Activated CD8-positive, alpha-beta memory T cell treated with anti-CD3 and anti-CD28 coated beads, Interleukin-2, amount 10 ng/mL, durations not matched to agents 7 days and 5 days (primary cell): ENCODE results near the gene CA11. TPM values are rescaled to one million over a fixed set of nuclear protein-coding genes. Genes with fewer than 3 reads are reported as not detected.
"Not testable (repeated sequence)": the region's sequence is repeated elsewhere in the genome, so short reads cannot be mapped to it uniquely, and the experiment has no call there.

ENCODE experiments used
- ATAC-seq: fragments of 150-1000 bp; cut with Tn5 transposase; one replicate; pipeline ENCODE4 v1.10.0; 2021; ENCODE audit warnings: moderate library complexity
- CTCF ChIA-PET: fragments of 350-600 bp; sonication (Branson Sonifier 250); formaldehyde crosslinking; loops from one replicate; lab custom pipeline; 2021; ENCODE audit warnings: antibody characterized with exemption; lab: Charles Lee
- DNase-seq: peaks from one replicate; pipeline ENCODE4 v3.0.0-alpha.2; 2020
- H3K27ac Mint-ChIP-seq: one replicate; pipeline ENCODE4 v1.8.0; 2021; ENCODE audit warnings: mild to moderate bottlenecking, mixed read lengths
- H3K27me3 Mint-ChIP-seq: one replicate; pipeline ENCODE4 v1.8.0; 2021; ENCODE audit warnings: mixed read lengths
- H3K36me3 Mint-ChIP-seq: one replicate; pipeline ENCODE4 v1.8.0; 2021; ENCODE audit warnings: mild to moderate bottlenecking, mixed read lengths
- H3K4me1 Mint-ChIP-seq: one replicate; pipeline ENCODE4 v1.8.0; 2021; ENCODE audit warnings: mixed read lengths
- H3K4me3 Mint-ChIP-seq: one replicate; pipeline ENCODE4 v1.8.0; 2021; ENCODE audit warnings: mild to moderate bottlenecking, moderate library complexity, mixed read lengths
- H3K9me3 Mint-ChIP-seq: one replicate; pipeline ENCODE4 v1.8.0; 2022; ENCODE audit warnings: low read depth, mixed read lengths
- total RNA-seq, 2 experiments: library from RNA; stranded (reverse); gene quantifications; one replicate each; pipeline ENCODE4 v1.2.3, GENCODE V29; 2021

The CA11 gene
- total RNA-seq, 2 experiments from 2014 or later, result 6.0 to 7.2 TPM

- CTCF ChIA-PET, result interaction anchor here (1.1 to 1.5 kb wide), 2 partner anchors 9 to 10 kb away, joined by 3 to 5 read pairs; partner anchors contain the start of gene CA11
- Mint-ChIP-seq H3K36me3 (peaks cover 3% of the 10 kb centered on the region), H3K4me3 (peak overlapping the region; percentile 98), H3K27ac (peak overlapping the region; percentile 95), H3K27me3 (peaks cover 3% of the 10 kb centered on the region), H3K4me1 (peaks cover 48% of the 10 kb centered on the region), H3K9me3 (no peaks in the 10 kb centered on the region)
- DNase-seq (peak; percentile 71), ATAC-seq (no peak)
Measured at GRCh38 chr19:48635966-48636858, 9.8 kb downstream of the CA11 start.

- Mint-ChIP-seq H3K4me1 (peaks cover 48% of the 10 kb centered on the region), H3K36me3 (peaks cover 3% of the 10 kb centered on the region), H3K4me3 (peak overlapping the region; percentile 98), H3K9me3 (no peaks in the 10 kb centered on the region), H3K27me3 (peaks cover 2% of the 10 kb centered on the region), H3K27ac (peak overlapping the region; percentile 95)
- ATAC-seq, result peak; percentile 10
- peak; percentile 80 for DNase-seq
- CTCF ChIA-PET, result no interaction called here
Measured at GRCh38 chr19:48635263-48635965, 10.6 kb downstream of the CA11 start.

- Mint-ChIP-seq H3K4me1 (peaks cover 44% of the 10 kb centered on the region), H3K27ac (peak overlapping the region; percentile 84), H3K27me3 (no peaks in the 10 kb centered on the region), H3K36me3 (peaks cover 6% of the 10 kb centered on the region), H3K4me3 (peak overlapping the region; percentile 68), H3K9me3 (no peaks in the 10 kb centered on the region)
- CTCF ChIA-PET, result interaction anchor here (0.8 to 1.8 kb wide), 3 partner anchors 11 to 50 kb away, joined by 4 to 6 read pairs (median 5); partner anchors contain the start of genes CA11, RPL18 and SPHK2
- peak; percentile 96 for DNase-seq
- peak; percentile 28 for ATAC-seq
Measured at GRCh38 chr19:48634424-48635262, 11.3 kb downstream of the CA11 start.

GRCh38 chr19:48634036-48634342 is 12.0 kb downstream of the CA11 start:
- H3K36me3 Mint-ChIP-seq, result peaks cover 6% of the 10 kb centered on the region
- H3K4me3 Mint-ChIP-seq, result peak overlapping the region; percentile 68

GRCh38 chr19:48633148-48634035 is 12.6 kb downstream of the CA11 start:
- H3K4me1 Mint-ChIP-seq, result peaks cover 38% of the 10 kb centered on the region
- ATAC-seq (no peak), DNase-seq (no peak)
- CTCF ChIA-PET, result interaction anchor here (0.8 to 1.8 kb wide), 4 partner anchors 9 to 49 kb away, joined by 4 to 6 read pairs (median 5); partner anchors contain the start of genes CA11, RPL18 and SPHK2
- H3K4me3 Mint-ChIP-seq, result peak overlapping the region; percentile 68
- peak overlapping the region; percentile 41 for H3K27ac Mint-ChIP-seq
- no peaks in the 10 kb centered on the region for H3K27me3 Mint-ChIP-seq
- no peaks in the 10 kb centered on the region for H3K9me3 Mint-ChIP-seq
- H3K36me3 Mint-ChIP-seq, result peaks cover 4% of the 10 kb centered on the region

More at GRCh38 chr19:48634036-48634342, 12.0 kb downstream of the CA11 start:
- no peak for DNase-seq
- peak overlapping the region; percentile 84 for H3K27ac Mint-ChIP-seq
- H3K27me3 Mint-ChIP-seq, result no peaks in the 10 kb centered on the region
- H3K4me1 Mint-ChIP-seq, result peaks cover 40% of the 10 kb centered on the region
- CTCF ChIA-PET, result interaction anchor here (0.8 to 1.8 kb wide), 3 partner anchors 11 to 50 kb away, joined by 4 to 6 read pairs (median 5); partner anchors contain the start of genes CA11, RPL18 and SPHK2
- no peak for ATAC-seq
- no peaks in the 10 kb centered on the region for H3K9me3 Mint-ChIP-seq

- ATAC-seq, result no peak
- H3K4me1 Mint-ChIP-seq, result peaks cover 33% of the 10 kb centered on the region
Measured at GRCh38 chr19:48632692-48633147, 13.3 kb downstream of the CA11 start.

GRCh38 chr19:48632286-48632685 is 13.7 kb downstream of the CA11 start:
- not testable (repeated sequence) for H3K36me3 Mint-ChIP-seq, H3K27ac Mint-ChIP-seq, DNase-seq, ATAC-seq, H3K9me3 Mint-ChIP-seq, H3K27me3 Mint-ChIP-seq, H3K4me3 Mint-ChIP-seq
- CTCF ChIA-PET, result interaction anchor here (1.7 kb wide), 1 partner anchor 8 kb away, joined by 5 read pairs; no protein-coding TSS in a partner anchor
- peaks cover 36% of the 10 kb centered on the region for H3K4me1 Mint-ChIP-seq

More at GRCh38 chr19:48632692-48633147, 13.3 kb downstream of the CA11 start:
- CTCF ChIA-PET, result interaction anchor here (1.7 kb wide), 1 partner anchor 9 kb away, joined by 5 read pairs; no protein-coding TSS in a partner anchor
- no peak overlapping the region for H3K4me3 Mint-ChIP-seq
- H3K9me3 Mint-ChIP-seq, result no peaks in the 10 kb centered on the region
- peaks cover 3% of the 10 kb centered on the region for H3K36me3 Mint-ChIP-seq
- no peaks in the 10 kb centered on the region for H3K27me3 Mint-ChIP-seq
- DNase-seq, result no peak
- H3K27ac Mint-ChIP-seq, result no peak overlapping the region

GRCh38 chr19:48631225-48631624 is 14.8 kb downstream of the CA11 start:
- Mint-ChIP-seq H3K4me1 (peaks cover 42% of the 10 kb centered on the region), H3K9me3 (no peaks in the 10 kb centered on the region), H3K4me3 (no peak overlapping the region), H3K27ac (peak overlapping the region; percentile 43), H3K36me3 (peaks cover 5% of the 10 kb centered on the region), H3K27me3 (no peaks in the 10 kb centered on the region)
- CTCF ChIA-PET, result no interaction called here
- DNase-seq (no peak), ATAC-seq (no peak)

- CTCF ChIA-PET, result no interaction called here
- no peak for ATAC-seq
- peaks cover 42% of the 10 kb centered on the region for H3K4me1 Mint-ChIP-seq
Measured at GRCh38 chr19:48630296-48631063, 15.5 kb downstream of the CA11 start.

GRCh38 chr19:48629599-48630295 is 16.2 kb downstream of the CA11 start:
- peaks cover 42% of the 10 kb centered on the region for H3K4me1 Mint-ChIP-seq
- ATAC-seq (no peak), DNase-seq (no peak)
- peaks cover 5% of the 10 kb centered on the region for H3K36me3 Mint-ChIP-seq
- CTCF ChIA-PET, result interaction anchor here (1.0 kb wide), 1 partner anchor 21 kb away, joined by 3 read pairs; no protein-coding TSS in a partner anchor
- H3K4me3 Mint-ChIP-seq, result no peak overlapping the region
- no peak overlapping the region for H3K27ac Mint-ChIP-seq
- H3K9me3 Mint-ChIP-seq, result no peaks in the 10 kb centered on the region
- no peaks in the 10 kb centered on the region for H3K27me3 Mint-ChIP-seq

More at GRCh38 chr19:48630296-48631063, 15.5 kb downstream of the CA11 start:
- Mint-ChIP-seq H3K36me3 (peaks cover 5% of the 10 kb centered on the region), H3K27ac (no peak overlapping the region), H3K27me3 (no peaks in the 10 kb centered on the region), H3K9me3 (no peaks in the 10 kb centered on the region), H3K4me3 (no peak overlapping the region)
- no peak for DNase-seq

GRCh38 chr19:48629297-48629598 is 16.7 kb downstream of the CA11 start:
- no peak overlapping the region for H3K27ac Mint-ChIP-seq
- peaks cover 5% of the 10 kb centered on the region for H3K36me3 Mint-ChIP-seq
- no peaks in the 10 kb centered on the region for H3K9me3 Mint-ChIP-seq
- no peak overlapping the region for H3K4me3 Mint-ChIP-seq
- ATAC-seq (no peak), DNase-seq (no peak)
- CTCF ChIA-PET, result interaction anchor here (1.0 to 2.4 kb wide), 2 partner anchors 17 to 20 kb away, joined by 3 to 10 read pairs; partner anchors contain the start of gene CA11
- peaks cover 41% of the 10 kb centered on the region for H3K4me1 Mint-ChIP-seq
- no peaks in the 10 kb centered on the region for H3K27me3 Mint-ChIP-seq
